Measurements from ENCODE around the gene RBM4B.

GRCh38 chr11:66723693-66724092 is 46.0 kb upstream of the RBM4B start:
- TF ChIP-seq, protein P1, sequence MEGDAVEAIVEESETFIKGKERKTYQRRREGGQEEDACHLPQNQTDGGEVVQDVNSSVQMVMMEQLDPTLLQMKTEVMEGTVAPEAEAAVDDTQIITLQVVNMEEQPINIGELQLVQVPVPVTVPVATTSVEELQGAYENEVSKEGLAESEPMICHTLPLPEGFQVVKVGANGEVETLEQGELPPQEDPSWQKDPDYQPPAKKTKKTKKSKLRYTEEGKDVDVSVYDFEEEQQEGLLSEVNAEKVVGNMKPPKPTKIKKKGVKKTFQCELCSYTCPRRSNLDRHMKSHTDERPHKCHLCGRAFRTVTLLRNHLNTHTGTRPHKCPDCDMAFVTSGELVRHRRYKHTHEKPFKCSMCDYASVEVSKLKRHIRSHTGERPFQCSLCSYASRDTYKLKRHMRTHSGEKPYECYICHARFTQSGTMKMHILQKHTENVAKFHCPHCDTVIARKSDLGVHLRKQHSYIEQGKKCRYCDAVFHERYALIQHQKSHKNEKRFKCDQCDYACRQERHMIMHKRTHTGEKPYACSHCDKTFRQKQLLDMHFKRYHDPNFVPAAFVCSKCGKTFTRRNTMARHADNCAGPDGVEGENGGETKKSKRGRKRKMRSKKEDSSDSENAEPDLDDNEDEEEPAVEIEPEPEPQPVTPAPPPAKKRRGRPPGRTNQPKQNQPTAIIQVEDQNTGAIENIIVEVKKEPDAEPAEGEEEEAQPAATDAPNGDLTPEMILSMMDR (IDR thresholded peaks at IDR 0.05; ENCODE audit: insufficient read depth, low read depth, low read length), result no peak
- TF ChIP-seq EZH2 (IDR thresholded peaks at IDR 0.05; ENCODE audit: insufficient read depth, low read length), result no peak

All from astrocyte (in vitro differentiated cells and primary cell).